Spleen (tissue), 11 donors: Measurements from ENCODE around the gene SEC14L1. TPM values are rescaled to one million over a fixed set of nuclear protein-coding genes. Genes with fewer than 3 reads are reported as not detected.
A peak's percentile ranks its signal among the peaks of the same experiment; 100 is the strongest.

ENCODE experiments used
- DNase-seq: peaks from one replicate; pipeline ENCODE4 v3.0.0-alpha.2; 2020
- H3K27ac ChIP-seq, 8 donors: fragments of 200-600 bp; sonication (generic) in 7 of 8; 1 replicate in 4 of 8; 2 replicates in 4 of 8; pipeline versions ENCODE4 v1.5.0 to v1.8.0; 2016 to 2021; ENCODE audit warnings: inconsistent platforms in 4 of 8, mild to moderate bottlenecking in 4 of 8, moderate library complexity in 1 of 8
- H3K27me3 ChIP-seq, 7 donors: fragments of 200-600 bp; sonication (generic) in 6 of 7; replicated peaks in 1 of 7; 1 replicate in 4 of 7; 2 replicates in 3 of 7; pipeline versions ENCODE4 v1.5.0 to v1.8.0; 2016 to 2021; ENCODE audit warnings: inconsistent platforms in 3 of 7, mild to moderate bottlenecking in 1 of 7
- H3K36me3 ChIP-seq, 6 donors: fragments of 200-600 bp; sonication (generic) in 5 of 6; 1 replicate in 4 of 6; 2 replicates in 2 of 6; pipeline versions ENCODE4 v1.5.0 to v1.8.0; 2016 to 2021; ENCODE audit warnings: inconsistent platforms in 2 of 6
- H3K4me1 ChIP-seq, 6 donors: fragments of 200-600 bp; sonication (generic) in 5 of 6; 1 replicate in 3 of 6; 2 replicates in 3 of 6; pipeline versions ENCODE4 v1.5.0 to v1.8.0; 2016 to 2021; ENCODE audit warnings: inconsistent platforms in 3 of 6
- H3K4me3 ChIP-seq, 8 donors: fragments of 200-600 bp; sonication (generic) in 7 of 8; 1 replicate in 4 of 8; 2 replicates in 4 of 8; pipeline versions ENCODE4 v1.5.0 to v1.8.0; 2016 to 2021; ENCODE audit warnings: inconsistent platforms in 4 of 8, mild to moderate bottlenecking in 4 of 8, moderate library complexity in 2 of 8
- H3K9me3 ChIP-seq, 8 donors: fragments of 200-600 bp; sonication (generic) in 7 of 8; 1 replicate in 4 of 8; 2 replicates in 4 of 8; pipeline versions ENCODE4 v1.5.0 to v1.8.0; 2016 to 2021; ENCODE audit warnings: inconsistent platforms in 4 of 8
- POLR2A ChIP-seq, 3 donors: fragments of 450-650 bp; IDR thresholded peaks; one replicate each; pipeline ENCODE4 v1.5.1; 2017; ENCODE audit warnings: antibody characterized with exemption in 3 of 3, mild to moderate bottlenecking in 1 of 3
- POLR2AphosphoS5 ChIP-seq, 3 donors: sonication (generic); formaldehyde crosslinking; IDR thresholded peaks; one replicate each; pipeline ENCODE4 v1.5.1; 2017; ENCODE audit warnings: antibody characterized with exemption in 3 of 3
- WGBS, 5 donors: extraction: QIAGEN DNeasy Blood & Tissue Kit in 3 of 5; methylation state at CpG; one replicate each; pipeline versions ENCODE4 v1.1.5 to v1.1.7; 2013 to 2018; 5-methylcytosine and 5-hydroxymethylcytosine counted together
- intact Hi-C: fragments of 100-400 bp; cut with DNase I; formaldehyde crosslinking; loops from one replicate; pipeline ENCODE4 v1.15.0; 2023; ENCODE audit warnings: low total_unique reads
- polyA plus RNA-seq, 3 donors: library from polyadenylated mRNA; stranded (reverse); fragments of 200-250 nt; gene quantifications; one replicate each; pipeline ENCODE4 v1.2.1, GENCODE V29; 2013
- total RNA-seq, 7 donors: library from RNA; depleted of rRNA in 3 of 7; stranded (reverse); fragments of >200 nt in 3 of 7; fragmentation: NEBNext Ultra II Directional in 4 of 7; extraction: Animal tissue kit (Norgen Biotek cat#: 25700) in 4 of 7; gene quantifications; one replicate each; pipeline versions ENCODE4 v1.1.0 to v1.2.1, GENCODE V29; 2016 to 2021
- TF ChIP-seq, protein P1 (sequence below), 11 experiments: fragments of 200-600 bp in 7 of 11; fragments of 450-650 bp in 4 of 11; sonication (generic) in 4 of 11; IDR thresholded peaks in 8 of 11; conservative IDR thresholded peaks in 3 of 11; 1 replicate in 7 of 11; 2 replicates in 4 of 11; pipeline versions ENCODE4 v1.4.0 to v1.8.0; 2016 to 2021; ENCODE audit warnings: antibody characterized with exemption in 11 of 11, inconsistent platforms in 4 of 11, mild to moderate bottlenecking in 1 of 11
- donor health status: healthy with polysubstance abuse.
- donor health status: DM: no; HTN: no; CAD: no; lungs with moderate emphysema.
- donor health status: DM: no; HTN: no; CAD: no.
- donor health status: Bipolar disorder and iron deficiency.
- donor health status: healthy.
- donor health status: DM: no; HTN: no; CAD: no.
- donor health status: DM: yes; HTN: yes; CAD: no.

SEC14L1 gene
- total and polyA plus RNA-seq, 10 donors = 14.5 to 202 (median 169) TPM

DNA sequence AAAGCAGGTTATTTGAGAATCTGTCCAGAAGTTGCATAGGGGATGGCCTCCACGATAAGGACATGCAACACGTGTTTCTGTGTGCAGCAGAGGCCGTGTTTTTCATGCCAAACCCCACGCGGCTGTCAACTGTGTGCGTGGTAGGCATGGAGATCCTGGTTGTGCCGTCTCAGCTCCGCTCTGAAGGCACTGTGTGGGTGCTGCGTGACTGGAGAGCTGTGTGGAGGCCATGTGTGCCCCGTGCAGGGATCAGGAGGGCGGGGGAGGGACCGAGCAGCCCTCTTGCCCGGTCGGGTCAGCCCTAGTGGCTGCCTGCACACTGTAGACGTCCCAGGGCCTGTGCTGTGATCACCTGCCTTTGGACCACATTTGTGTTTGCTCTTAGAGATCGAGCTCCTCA is 74.5 kb downstream of the SEC14L1 start:
- TF ChIP-seq, protein P1, sequence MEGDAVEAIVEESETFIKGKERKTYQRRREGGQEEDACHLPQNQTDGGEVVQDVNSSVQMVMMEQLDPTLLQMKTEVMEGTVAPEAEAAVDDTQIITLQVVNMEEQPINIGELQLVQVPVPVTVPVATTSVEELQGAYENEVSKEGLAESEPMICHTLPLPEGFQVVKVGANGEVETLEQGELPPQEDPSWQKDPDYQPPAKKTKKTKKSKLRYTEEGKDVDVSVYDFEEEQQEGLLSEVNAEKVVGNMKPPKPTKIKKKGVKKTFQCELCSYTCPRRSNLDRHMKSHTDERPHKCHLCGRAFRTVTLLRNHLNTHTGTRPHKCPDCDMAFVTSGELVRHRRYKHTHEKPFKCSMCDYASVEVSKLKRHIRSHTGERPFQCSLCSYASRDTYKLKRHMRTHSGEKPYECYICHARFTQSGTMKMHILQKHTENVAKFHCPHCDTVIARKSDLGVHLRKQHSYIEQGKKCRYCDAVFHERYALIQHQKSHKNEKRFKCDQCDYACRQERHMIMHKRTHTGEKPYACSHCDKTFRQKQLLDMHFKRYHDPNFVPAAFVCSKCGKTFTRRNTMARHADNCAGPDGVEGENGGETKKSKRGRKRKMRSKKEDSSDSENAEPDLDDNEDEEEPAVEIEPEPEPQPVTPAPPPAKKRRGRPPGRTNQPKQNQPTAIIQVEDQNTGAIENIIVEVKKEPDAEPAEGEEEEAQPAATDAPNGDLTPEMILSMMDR (IDR thresholded peaks at IDR 0.05 in 8 of 11, conservative IDR thresholded peaks at IDR 0.05 in 3 of 11) = no peak
- TF ChIP-seq POLR2AphosphoS5 (IDR thresholded peaks at IDR 0.05) (peak in 2 of 3 donors; percentile 24 to 71), POLR2A (IDR thresholded peaks at IDR 0.05) (no peak)
- H3K36me3 ChIP-seq = peaks cover 5 to 95% (median 72%) of the 10 kb centered on the region in 6 donors
- peak overlapping the region in 5 of 8 donors; percentile 16 to 44 (median 42) for H3K27ac ChIP-seq
- DNase-seq = no peak
- H3K4me1 ChIP-seq = peaks cover 17 to 68% (median 49%) of the 10 kb centered on the region in 6 donors
- no peaks in the 10 kb centered on the region for H3K9me3 ChIP-seq
- WGBS, 5 donors = 76 to 94% (median 90%) methylated on average over 13 to 16 of the region's 16 CpGs
- no peaks in the 10 kb centered on the region for H3K27me3 ChIP-seq
- intact Hi-C loops = no loop called here
- H3K4me3 ChIP-seq = no peak overlapping the region

DNA sequence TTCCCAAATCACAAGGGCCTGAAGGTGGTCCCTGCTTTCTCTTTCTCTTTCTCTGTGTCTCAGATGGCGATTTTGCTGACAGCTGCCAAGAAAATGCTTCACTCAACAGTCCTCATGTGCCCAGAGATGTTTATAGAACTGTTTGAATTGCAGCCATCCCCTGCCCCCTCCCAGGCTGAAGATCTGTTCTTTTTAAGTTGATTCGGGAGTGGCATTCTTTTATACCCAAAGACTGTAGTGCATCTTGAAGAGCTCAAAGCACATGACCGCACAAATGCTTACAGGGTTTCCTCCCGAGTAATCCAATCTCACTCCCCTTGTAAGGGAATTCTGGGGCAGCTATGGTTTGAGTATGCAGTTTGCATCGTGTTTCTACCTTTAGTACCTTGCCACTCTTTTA is 75.7 kb downstream of the SEC14L1 start:
- H3K4me1 ChIP-seq = peaks cover 9 to 56% (median 37%) of the 10 kb centered on the region in 6 donors
- peaks cover 3 to 93% (median 60%) of the 10 kb centered on the region in 6 donors for H3K36me3 ChIP-seq
- WGBS, 5 donors = 64 to 84% (median 72%) methylated on average over 5 of the region's 5 CpGs
- no peak overlapping the region for H3K4me3 ChIP-seq
- peak overlapping the region in 3 of 8 donors; percentile 12 to 28 (median 28) for H3K27ac ChIP-seq
- DNase-seq = no peak
- no peaks in the 10 kb centered on the region for H3K9me3 ChIP-seq
- H3K27me3 ChIP-seq = no peaks in the 10 kb centered on the region
- TF ChIP-seq POLR2A (IDR thresholded peaks at IDR 0.05) (no peak), POLR2AphosphoS5 (IDR thresholded peaks at IDR 0.05) (peak in 1 of 3 donors; percentile 26)
- intact Hi-C loops = no loop called here

DNA sequence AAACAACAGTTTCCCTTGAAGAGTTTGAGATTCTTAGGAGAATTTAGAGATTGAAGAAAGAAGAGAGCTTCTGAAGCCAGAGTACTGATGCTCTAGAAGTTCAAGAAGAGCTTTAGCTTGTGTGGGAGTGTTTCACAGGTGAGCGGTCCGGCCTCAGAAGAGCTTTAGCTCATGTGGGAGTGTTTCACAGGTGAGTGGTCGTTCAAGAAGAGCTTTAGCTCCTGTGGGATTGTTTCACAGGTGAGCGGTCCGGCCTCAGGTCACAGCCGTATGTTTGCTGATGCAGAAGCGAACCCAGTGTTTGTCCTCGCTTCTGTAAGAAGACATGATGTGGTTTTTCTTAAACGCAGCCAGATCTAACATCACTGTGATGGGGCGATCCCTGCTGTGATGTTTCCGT is 76.4 kb downstream of the SEC14L1 start:
- peaks cover 3 to 89% (median 53%) of the 10 kb centered on the region in 6 donors for H3K36me3 ChIP-seq
- WGBS, 5 donors = 91 to 97% (median 95%) methylated on average over 11 of the region's 11 CpGs
- peak overlapping the region in 2 of 8 donors; percentile 28 for H3K27ac ChIP-seq
- no peak overlapping the region for H3K4me3 ChIP-seq
- H3K9me3 ChIP-seq = no peaks in the 10 kb centered on the region
- intact Hi-C loops = no loop called here
- no peaks in the 10 kb centered on the region for H3K27me3 ChIP-seq
- H3K4me1 ChIP-seq = peaks cover 2 to 50% (median 31%) of the 10 kb centered on the region in 6 donors
- no peak for DNase-seq
- TF ChIP-seq, protein P1 (IDR thresholded peaks at IDR 0.05 in 8 of 11, conservative IDR thresholded peaks at IDR 0.05 in 3 of 11) = no peak
- TF ChIP-seq POLR2AphosphoS5 (IDR thresholded peaks at IDR 0.05) (no peak), POLR2A (IDR thresholded peaks at IDR 0.05) (no peak)

DNA sequence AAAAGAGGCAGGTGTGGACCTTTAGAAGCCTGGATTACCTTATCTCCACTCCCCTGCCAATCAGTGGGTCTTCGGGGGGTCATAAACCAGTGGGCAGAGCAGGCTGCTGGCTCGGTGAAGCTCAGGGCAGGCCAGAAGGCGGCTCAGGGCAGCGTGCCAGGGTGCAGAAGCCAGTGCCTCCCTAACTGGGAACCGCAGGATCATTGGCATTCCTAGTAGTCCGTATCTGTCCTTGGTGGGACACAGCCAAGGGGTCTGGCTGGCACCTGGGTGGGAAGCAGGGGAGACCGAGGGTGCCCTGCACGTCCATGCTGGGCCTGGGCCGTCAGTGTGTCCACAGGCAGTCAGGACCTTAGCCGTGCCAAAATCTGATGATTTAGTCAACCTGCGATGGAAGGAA is 76.8 kb downstream of the SEC14L1 start:
- H3K4me1 ChIP-seq = peaks cover 0 to 45% (median 27%) of the 10 kb centered on the region in 6 donors
- intact Hi-C loops = no loop called here
- H3K36me3 ChIP-seq = peaks cover 3 to 85% (median 49%) of the 10 kb centered on the region in 6 donors
- DNase-seq = no peak
- H3K27me3 ChIP-seq = no peaks in the 10 kb centered on the region
- TF ChIP-seq, protein P1 (IDR thresholded peaks at IDR 0.05 in 8 of 11, conservative IDR thresholded peaks at IDR 0.05 in 3 of 11) = no peak
- TF ChIP-seq POLR2AphosphoS5 (IDR thresholded peaks at IDR 0.05) = peak; percentile 45 to 82 (median 71)
- no peak for TF ChIP-seq POLR2A (IDR thresholded peaks at IDR 0.05)
- 87 to 95% (median 92%) methylated on average over 8 to 11 of the region's 11 CpGs for WGBS, 5 donors
- H3K4me3 ChIP-seq = no peak overlapping the region
- H3K27ac ChIP-seq = peak overlapping the region in 3 of 8 donors; percentile 6 to 28 (median 28)
- H3K9me3 ChIP-seq = no peaks in the 10 kb centered on the region
